HG03103 (cell line): Measurements from ENCODE around the gene SLX4IP.
A peak's percentile ranks its signal among the peaks of the same experiment; 100 is the strongest.
"Not testable (repeated sequence)": the region's sequence is repeated elsewhere in the genome, so short reads cannot be mapped to it uniquely, and the experiment has no call there.

Source experiments
- ATAC-seq: cut with Tn5 transposase; IDR thresholded peaks from one replicate; pipeline ENCODE4 v1.9.1; 2021; ENCODE audit warnings: low read depth; ENCODE audit not compliant: unreplicated experiment

SLX4IP gene

GRCh38 chr20:10591946-10592521, 156.9 kb downstream of the SLX4IP start:
- ATAC-seq: no peak

GRCh38 chr20:10594296-10594868, 159.3 kb downstream of the SLX4IP start:
- no peak for ATAC-seq

- no peak for ATAC-seq
These were observed 160.2 kb downstream of the SLX4IP start for GRCh38 chr20:10595266-10595665.

GRCh38 chr20:10595985-10596384, 160.9 kb downstream of the SLX4IP start:
- no peak for ATAC-seq

GRCh38 chr20:10596710-10597121, 161.6 kb downstream of the SLX4IP start:
- no peak for ATAC-seq

GRCh38 chr20:10597637-10598036, 162.5 kb downstream of the SLX4IP start:
- ATAC-seq: no peak

GRCh38 chr20:10602221-10602871, 167.2 kb downstream of the SLX4IP start:
- no peak for ATAC-seq

- ATAC-seq: no peak
These were observed 168.3 kb downstream of the SLX4IP start for GRCh38 chr20:10603378-10603777.

GRCh38 chr20:10603971-10604864, 169.1 kb downstream of the SLX4IP start:
- no peak for ATAC-seq

- no peak for ATAC-seq
These were observed 169.8 kb downstream of the SLX4IP start for GRCh38 chr20:10604865-10605440.

GRCh38 chr20:10605547-10606195, 170.6 kb downstream of the SLX4IP start:
- no peak for ATAC-seq

- ATAC-seq: no peak
These were observed 174.2 kb downstream of the SLX4IP start for GRCh38 chr20:10609276-10609675.

GRCh38 chr20:10609770-10610169, 174.7 kb downstream of the SLX4IP start:
- ATAC-seq: no peak

- no peak for ATAC-seq
These were observed 175.1 kb downstream of the SLX4IP start for GRCh38 chr20:10610251-10610650.

GRCh38 chr20:10611357-10611756, 176.3 kb downstream of the SLX4IP start:
- ATAC-seq: peak; percentile 63

- ATAC-seq: not testable (repeated sequence)
These were observed 178.3 kb downstream of the SLX4IP start for GRCh38 chr20:10613426-10613825.

GRCh38 chr20:10613911-10614310, 178.8 kb downstream of the SLX4IP start:
- no peak for ATAC-seq

GRCh38 chr20:10616212-10616611, 181.1 kb downstream of the SLX4IP start:
- ATAC-seq: no peak

- ATAC-seq: not testable (repeated sequence)
These were observed 182.5 kb downstream of the SLX4IP start for GRCh38 chr20:10617549-10618133.
